Forelimb muscle (tissue), 1 donor: Measurements from ENCODE around the gene EREG. TPM values are rescaled to one million over a fixed set of nuclear protein-coding genes. Genes with fewer than 3 reads are reported as not detected.
"Not testable (repeated sequence)": the region's sequence is repeated elsewhere in the genome, so short reads cannot be mapped to it uniquely, and the experiment has no call there.

Experiments used
- DNase-seq: peaks from one replicate; pipeline ENCODE4 v3.0.0-alpha.2; 2013; ENCODE audit warnings: low read depth
- polyA plus RNA-seq: library from polyadenylated mRNA; unstranded; fragments of 120-200 nt; gene quantifications from one replicate; pipeline ENCODE4 v1.2.1, GENCODE V29; 2013; ENCODE audit not compliant: insufficient read length

Gene EREG, protein sequence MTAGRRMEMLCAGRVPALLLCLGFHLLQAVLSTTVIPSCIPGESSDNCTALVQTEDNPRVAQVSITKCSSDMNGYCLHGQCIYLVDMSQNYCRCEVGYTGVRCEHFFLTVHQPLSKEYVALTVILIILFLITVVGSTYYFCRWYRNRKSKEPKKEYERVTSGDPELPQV
- polyA plus RNA-seq, result not detected

DNA sequence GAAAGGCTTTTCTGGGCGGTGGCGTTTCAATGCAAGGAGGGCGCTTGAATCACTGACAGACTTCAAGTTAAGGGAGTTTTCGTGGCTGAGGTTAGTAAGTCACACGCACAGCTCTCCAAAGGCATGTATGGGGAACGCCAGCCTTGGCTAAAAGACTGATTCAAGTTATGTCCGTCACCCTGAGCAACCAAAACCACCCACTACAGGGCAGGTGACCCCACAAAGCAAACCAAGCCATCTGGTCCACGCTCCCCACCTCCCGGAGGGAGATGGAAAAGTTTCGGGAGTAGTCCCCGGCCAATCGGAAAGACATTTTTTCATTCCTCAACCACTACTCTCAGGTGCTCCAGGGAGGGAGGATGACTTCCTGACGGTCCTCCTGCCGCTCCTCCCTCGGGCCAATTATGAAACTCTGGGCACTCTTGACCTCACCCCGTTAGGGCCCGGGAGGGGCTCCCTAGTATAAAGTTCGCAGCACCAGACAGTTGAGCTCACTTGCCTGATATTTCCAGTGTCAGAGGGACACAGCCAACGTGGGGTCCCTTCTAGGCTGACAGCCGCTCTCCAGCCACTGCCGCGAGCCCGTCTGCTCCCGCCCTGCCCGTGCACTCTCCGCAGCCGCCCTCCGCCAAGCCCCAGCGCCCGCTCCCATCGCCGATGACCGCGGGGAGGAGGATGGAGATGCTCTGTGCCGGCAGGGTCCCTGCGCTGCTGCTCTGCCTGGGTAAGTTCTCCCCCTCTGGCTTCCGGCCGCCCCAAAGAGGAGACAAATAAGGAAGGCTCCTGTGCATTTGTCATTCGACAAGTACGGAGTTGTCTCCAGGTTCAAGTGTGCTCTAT, at the start of gene EREG:
EREG (plus strand) TSS at position 494 of the 840 bp plus-strand sequence; CDS start at position 658, 164 bp downstream.
- DNase-seq, result no peak

DNA sequence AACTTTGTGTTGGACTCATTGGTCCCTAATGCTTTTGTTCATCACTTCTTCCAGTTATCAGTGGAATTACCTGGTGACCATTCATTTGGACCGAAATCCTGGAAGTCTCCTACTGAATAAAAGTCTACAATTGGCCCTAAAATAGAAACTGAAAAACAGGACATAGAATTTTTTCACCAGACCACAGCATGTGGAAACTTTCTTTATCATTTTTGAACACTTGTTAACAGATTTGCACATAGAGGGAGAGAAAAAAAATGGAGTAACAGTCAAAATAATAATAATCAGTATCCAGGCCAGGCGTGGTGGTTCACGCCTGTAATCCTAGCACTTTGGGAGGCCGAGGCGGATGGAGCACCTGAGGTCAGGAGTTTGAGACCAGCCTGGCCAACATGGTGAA, 49.6 kb upstream of the EREG start:
- DNase-seq, result no peak

DNA sequence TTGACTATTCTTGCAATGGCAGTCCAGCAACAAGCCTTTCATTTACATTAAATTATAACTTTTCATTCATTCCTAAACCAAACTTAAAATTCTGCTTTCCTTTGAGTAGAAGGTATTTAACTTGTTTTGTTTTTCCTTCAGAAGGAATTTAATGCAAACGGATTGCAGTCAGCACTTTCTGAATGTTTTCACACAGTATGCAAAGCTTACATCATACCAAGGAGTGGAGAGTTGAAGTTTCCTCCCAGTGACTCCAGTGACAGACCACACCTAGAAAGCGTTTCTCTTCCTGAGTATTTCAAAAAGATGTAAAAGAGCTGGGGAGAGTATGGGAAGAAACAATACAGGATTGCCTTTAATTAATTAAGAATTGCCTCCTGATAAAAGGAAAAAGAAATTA, 48.5 kb upstream of the EREG start:
- no peak for DNase-seq

DNA sequence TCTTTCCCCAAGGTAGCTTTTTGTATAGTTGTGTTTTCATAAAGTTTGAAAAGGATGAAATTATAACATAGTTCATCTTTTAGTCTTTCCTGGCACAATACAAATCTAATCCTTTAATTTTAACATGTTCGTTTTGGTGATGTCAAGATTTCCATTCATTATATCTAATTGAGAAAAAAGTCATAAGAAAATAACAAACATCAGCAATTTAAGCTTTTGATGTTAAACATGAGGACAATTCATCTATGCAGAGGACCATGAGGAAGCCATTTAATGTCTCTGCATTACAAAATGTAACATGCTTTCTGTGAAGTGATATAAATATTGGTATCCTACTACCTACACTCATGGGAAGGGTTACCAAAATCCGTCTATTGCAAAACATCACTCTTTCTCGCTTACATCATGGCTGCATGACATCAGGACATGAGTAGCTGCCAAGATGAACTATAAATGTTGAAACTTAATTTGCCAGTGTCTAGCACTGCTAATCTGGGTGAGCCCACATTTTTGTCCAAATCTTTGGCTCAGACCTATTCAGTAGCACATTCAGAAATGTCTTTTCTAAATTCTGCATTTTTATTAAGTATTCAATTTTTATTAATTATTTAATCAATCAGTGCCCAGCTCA, 47.2 kb upstream of the EREG start:
- DNase-seq, result no peak

DNA sequence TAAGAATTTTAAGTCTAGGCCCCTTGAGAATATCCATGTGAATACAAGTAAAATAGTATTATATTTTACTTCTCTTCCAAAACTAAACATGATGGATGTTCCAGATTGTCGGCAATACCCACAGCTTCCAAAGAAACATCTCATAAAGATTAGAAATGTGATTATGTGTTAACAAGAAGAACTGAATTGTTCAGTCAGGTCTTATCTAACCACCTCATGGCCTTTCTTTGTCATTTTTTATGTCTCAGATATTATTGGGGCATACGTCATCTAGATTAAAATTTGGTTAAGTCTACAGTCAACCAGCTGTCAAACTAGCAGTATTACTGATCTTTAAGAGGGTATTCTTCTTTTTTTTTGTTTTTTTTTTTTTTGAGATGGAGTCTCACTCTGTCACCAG, 46.7 kb upstream of the EREG start:
- no peak for DNase-seq

DNA sequence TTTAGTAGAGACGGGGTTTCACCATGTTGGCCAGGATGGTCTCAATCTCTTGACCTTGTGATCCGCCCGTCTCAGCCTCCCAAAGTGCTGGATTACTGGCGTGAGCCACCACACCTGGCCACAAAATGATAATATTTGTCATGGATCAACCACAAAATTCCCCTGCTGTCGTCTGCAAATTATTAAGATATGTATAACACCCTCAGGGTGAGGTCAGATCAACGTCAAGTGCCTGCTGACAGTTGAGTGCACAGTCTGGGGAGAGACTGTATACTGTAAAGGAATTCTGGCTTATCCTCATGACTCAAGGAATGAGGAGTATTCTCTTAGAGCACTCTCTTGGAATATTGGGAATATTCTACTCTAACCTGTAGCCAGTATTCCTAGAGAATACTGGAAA, 45.5 kb upstream of the EREG start:
- DNase-seq, result no peak

DNA sequence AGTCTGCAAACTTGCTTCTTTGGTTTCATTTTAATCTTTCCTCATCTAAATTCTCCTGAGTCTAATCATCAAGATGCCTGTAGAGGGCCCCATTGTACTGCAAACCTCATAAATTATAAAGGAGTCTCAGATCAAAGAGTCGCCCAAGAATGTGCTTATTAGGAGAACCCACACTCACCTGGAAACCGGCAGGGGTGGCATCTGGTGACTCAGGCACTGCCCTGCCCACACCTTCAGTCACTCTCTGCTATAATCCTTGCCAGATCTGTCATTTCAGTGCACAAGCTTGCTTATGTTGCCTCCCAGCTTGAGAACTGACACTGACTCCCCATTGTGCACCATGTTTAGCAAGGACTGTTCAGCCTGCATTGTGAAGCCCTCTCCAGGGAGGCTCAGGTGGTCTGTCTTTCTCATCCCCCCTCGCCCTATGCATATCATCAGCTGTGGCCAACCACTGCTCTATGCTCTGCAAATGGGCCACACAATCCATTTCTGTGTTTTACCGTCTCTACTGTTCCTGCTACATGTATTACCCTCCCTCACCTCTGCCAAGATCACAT, 44.3 kb upstream of the EREG start:
- no peak for DNase-seq

DNA sequence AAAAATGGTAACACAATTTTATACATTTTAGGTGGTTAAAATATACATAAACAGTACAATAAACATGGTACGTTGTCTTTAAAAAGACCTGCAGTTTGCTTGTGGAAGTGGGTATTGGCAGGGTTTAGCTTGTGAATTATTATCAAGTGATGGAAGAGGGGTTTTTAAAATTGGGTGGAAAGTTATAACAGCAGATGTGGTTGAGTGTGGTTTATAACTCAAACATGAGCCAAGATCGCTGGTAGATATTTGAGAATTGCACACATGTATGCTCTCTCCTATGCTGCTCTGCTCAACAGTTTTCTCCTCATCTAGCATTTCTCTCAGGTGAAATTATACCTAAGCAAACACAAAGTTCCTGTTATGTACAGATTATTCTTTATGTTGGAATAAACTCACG, 42.6 kb upstream of the EREG start:
- DNase-seq, result no peak

DNA sequence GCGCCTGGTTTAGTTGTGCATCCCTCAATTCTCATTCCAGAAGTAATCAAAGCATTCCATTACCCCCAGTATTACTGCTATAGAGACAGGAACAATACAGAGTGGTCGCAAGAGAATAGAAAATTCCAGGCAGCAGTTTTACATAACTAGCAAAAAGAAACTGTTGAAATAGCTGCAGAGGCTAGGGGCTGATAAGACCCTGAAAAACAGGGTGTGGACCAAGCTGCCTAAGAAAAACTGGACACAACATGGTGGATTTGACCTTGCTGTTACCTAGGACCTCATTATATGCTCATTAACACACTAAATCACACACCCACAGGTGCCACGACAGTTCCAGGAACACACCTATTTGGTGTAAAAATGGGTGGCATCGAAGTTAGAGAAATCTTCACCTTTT, 41.3 kb upstream of the EREG start:
- DNase-seq, result no peak

DNA sequence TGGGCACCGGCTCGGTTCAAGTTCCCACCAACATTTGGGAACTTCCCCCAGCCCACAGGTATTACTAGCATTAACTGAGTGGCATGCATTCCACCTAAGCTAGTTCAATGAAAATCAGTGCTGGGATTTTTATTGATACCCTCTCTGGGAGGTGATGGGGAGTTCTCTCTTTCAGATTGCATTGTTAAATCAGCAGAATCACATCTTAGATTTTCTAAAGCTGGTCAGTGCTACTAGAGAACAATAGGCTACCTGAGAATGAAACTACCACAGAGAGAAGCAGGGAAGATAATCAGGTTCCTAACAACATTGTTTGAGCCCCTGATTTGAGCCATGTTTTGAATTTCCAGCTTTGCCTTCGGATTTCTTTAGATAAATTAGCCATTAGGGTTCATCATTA, 40.7 kb upstream of the EREG start:
- no peak for DNase-seq

DNA sequence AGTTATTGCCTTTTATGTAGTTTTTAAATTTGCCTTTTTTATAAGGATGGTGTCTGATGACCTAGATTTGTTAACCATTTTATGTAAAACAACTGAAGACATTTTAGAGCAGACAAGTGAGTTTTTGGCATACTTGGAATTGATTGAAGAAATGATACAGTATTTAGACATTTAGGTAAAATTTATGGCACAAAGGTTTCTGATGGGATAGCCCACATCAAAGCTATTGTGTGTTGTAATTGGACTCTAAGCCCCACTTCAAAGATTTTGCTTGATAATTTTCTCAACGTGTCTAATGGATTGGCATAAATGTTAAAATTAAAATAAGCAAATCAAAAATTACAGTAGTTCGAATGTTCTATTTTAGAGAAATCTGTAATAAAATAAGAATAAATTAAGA, 39.1 kb upstream of the EREG start:
- DNase-seq, result no peak

DNA sequence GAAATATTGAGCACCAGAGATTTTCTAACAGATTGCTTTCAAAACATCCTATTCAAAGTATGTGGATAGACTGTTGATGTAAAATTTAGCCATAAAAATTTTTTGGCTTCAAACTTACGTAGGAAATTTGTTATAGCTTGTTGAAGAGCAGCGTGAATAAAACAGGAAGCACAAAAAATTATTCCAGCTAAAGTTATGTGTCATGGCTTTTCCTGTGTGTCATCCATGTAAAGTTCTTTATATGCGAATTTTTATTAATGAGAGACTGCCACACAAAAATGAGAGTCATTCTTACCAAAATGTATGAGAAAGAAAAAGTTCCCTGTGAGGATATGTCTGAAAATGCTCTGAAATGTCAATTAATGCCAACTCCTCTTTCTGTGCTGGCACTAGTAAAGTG, 37.2 kb upstream of the EREG start:
- DNase-seq, result no peak

DNA sequence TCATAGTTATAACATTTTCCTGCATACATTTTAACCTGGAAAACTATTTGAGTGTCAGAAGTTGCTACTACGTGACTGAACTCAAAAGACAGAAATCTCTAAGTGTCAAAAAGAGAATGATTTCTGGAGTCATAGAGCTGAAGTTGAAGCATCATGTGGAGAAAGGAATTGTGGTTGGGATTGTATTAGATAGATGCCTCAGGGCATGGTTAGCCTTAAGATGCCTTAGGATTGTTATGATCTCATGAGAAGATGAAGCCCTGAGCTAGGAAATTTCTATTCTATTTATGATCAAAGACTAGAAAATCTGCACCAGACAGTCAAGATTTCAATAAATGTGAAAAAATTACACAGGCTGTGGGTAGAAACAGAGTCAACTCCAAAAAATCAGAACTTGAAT, 36.4 kb upstream of the EREG start:
- DNase-seq, result no peak

DNA sequence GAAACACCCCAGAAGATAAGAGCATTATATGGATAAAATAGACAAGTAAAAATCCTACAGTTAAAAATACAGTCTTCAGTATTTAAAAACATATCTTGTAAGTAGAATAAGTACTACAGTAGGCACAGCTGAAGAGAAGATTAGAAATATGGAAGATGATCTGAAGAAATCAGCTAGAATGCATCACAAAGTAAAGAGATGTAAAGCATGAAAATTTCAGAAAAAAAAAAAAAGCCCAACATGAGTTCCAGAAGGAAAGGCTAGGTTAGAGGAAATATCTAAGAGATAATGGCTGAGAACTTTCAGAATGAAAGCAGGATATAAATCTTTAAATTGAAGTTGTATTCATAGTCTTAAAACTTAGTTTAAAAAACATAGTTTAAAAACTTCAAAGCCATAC, 35.6 kb upstream of the EREG start:
- no peak for DNase-seq

DNA sequence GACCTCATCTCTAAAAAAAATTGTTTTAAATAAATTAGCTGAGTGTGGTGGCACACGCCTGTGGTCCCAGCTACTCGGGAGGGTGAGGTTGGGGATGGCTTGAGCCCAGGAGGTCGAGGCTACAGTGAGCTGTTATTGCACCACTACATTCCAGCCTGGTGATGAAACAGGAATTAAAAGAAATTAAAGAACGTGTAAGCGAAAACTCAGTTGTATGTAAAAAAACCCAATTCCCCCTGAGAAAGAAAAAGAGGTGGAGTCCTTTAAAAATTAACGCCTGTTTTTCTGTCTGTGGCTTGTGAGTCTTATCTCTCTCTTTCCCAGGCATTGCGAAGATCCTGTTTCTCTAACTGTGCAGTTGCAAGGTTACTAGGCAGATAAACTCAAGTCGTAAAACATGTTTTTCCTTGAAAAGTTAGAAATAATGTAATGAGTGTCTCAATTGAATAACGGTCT, 34.6 kb upstream of the EREG start:
- DNase-seq, result no peak

DNA sequence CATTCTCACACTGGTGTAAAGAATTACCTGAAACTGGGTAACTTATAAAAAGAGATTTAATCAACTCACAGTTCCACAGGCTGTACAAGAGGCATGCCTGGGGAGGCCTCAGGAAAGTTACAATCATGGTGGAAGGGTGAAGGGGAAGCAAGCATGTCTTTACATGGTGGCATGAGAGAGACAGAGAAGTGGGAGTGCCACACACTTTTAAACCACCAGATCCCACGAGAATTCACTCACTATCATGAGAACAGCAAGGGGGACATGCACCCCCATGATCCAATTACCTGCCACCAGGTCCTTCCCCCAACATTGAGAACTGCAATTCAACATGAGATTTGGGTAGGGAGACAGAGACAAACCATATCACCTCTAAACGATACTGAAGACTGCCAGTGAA, 33.7 kb upstream of the EREG start:
- DNase-seq, result no peak

DNA sequence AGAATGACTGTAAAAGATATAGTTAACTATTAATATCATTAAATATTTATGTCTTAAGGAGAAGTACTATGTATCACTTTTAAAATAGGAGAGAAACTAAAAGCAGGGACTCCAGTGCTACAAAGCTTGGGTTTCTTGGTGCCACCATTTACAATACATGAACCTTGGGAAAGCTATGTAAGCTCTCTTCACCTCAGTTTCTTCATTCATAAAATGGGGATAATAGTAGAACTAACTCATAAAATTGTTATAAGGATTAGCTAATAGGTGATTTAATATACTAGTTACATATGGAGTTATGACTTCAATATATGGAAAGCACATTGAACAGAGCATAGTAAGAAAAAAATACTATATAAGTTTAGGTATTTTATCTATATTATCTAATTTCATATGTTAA, 33.0 kb upstream of the EREG start:
- no peak for DNase-seq

DNA sequence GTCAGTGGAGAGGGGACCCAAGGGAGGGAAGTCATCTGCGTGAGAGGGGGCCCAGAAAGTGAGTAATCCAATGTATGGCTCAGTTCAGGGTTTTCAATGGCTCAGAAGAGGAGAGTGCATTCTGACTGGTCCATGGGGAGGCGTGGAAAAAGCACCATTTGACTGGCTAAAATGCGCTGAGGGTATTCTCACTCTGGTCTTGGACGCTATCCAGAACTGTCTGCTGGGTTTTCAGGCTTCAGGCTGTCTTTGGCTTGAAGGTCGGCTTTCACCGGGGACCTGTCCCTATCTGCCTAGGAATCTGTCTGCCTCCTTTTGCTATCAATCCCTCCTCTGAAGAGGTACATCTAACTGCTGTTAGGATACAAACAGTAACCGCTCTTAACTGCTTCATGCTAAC, 30.3 kb upstream of the EREG start:
- no peak for DNase-seq

DNA sequence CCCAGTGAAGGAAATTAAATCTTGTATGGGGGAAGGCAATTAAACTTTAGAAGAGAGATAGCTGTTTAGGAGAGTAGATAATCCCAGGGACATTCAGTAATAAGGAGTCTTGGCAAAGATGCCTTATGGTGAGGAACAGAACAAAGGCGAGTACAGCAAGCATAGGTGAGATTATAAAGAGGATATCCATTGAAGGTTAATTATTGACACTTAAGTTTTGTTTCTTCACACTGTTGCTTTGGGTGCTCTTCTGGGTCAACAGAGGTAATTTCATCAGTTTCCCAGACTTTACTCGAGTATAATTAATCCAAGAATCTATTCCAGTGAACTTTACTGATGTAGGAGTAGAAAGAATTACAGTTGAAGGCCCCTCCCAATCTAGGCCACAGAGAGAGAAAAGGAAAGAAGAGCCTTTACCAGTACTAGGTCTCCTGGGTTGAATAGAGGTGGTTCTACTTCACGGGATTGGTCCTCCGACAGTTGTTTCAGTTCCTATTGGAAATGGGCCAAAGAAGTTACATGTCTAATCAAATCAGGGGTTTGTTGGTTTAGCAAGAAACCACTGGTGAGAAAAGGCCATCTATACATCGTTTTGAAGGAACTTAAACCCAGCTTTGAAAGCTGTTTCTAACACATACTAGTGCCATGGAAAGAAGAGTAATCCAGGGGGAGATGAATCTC, 29.5 kb upstream of the EREG start:
- no peak for DNase-seq

DNA sequence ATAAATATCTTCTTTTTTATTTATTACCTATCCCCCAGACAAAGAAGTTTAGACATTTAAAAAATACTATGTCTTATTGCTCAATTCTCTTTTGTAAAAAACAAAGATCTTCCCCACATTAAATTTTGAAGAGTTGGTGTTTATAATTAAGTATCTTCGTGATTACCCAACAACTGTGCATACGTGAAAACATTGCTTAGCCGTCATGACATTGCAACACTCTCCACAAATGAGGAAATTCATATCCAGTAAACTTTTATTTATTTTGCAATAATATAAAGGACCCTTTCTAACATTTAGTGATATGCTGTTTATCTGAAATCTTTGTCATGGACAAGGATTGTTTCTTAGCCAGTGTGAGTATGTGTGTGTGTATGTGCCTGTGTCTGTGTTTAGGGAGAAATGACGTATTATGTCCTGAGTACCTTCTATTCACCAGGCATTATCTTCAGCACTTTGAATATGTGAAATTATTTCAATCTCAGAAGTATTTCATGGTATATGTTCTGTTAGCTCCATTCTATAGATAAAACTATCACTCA, 26.1 kb upstream of the EREG start:
- no peak for DNase-seq

DNA sequence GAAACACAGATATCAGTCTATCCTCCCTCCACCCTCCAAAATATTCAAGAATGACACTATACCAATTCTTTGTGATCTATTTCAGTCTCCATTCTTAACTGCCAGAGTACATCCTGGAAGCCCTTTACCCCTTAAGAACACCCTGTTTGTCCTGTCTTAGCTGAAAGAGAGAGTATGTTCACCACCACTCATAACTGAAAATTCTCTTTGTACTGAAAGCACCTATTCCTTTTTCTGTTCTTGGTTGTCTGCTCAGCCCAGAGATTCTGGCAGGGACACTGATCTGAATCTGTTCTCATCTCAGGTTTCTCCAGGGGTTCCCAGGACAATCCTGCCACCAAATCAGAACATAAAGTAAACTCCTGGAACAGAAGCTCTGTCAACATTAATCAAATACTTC, 25.4 kb upstream of the EREG start:
- no peak for DNase-seq

DNA sequence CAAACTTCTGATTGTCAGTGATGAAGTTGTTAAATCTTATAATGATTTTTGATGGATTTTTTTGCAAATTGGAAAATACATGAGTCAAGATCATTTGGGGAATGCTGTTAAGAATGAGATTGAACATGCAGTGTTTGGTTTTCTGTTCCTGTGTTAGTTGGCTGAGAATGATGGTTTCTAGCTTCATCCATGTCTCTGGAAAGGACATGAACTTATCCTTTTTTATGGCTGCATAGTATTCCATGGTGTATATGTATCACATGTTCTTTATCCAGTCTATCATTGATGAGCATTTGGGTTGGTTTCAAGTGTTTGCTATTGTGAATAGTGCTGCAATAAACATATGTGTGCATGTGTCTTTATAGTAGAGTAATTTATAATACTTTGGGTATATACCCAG, 24.5 kb upstream of the EREG start:
- not testable (repeated sequence) for DNase-seq
